GM21447 (cell line): ENCODE measurements around the gene MSI2.

Experiments
- ATAC-seq: cut with Tn5 transposase; IDR thresholded peaks from one replicate; pipeline ENCODE4 v1.9.1; 2021; ENCODE audit not compliant: unreplicated experiment

Gene MSI2

GRCh38 chr17:57387575-57387974 lies 131.3 kb downstream of the MSI2 start:
- ATAC-seq, result no peak

- ATAC-seq, result no peak
Observed at GRCh38 chr17:57388131-57388725, 131.9 kb downstream of the MSI2 start.

GRCh38 chr17:57389473-57389872 lies 133.2 kb downstream of the MSI2 start:
- ATAC-seq, result no peak

- no peak for ATAC-seq
Observed at GRCh38 chr17:57391076-57391825, 134.9 kb downstream of the MSI2 start.

GRCh38 chr17:57391857-57392471 lies 135.6 kb downstream of the MSI2 start:
- ATAC-seq, result no peak

- no peak for ATAC-seq
Observed at GRCh38 chr17:57393368-57393767, 137.0 kb downstream of the MSI2 start.

- ATAC-seq, result no peak
Observed at GRCh38 chr17:57394375-57394774, 138.1 kb downstream of the MSI2 start.

- no peak for ATAC-seq
Observed at GRCh38 chr17:57395721-57396321, 139.5 kb downstream of the MSI2 start.

GRCh38 chr17:57396511-57396921 lies 140.2 kb downstream of the MSI2 start:
- no peak for ATAC-seq

- no peak for ATAC-seq
Observed at GRCh38 chr17:57397402-57397801, 141.1 kb downstream of the MSI2 start.

- ATAC-seq, result no peak
Observed at GRCh38 chr17:57399690-57400089, 143.4 kb downstream of the MSI2 start.

- ATAC-seq, result no peak
Observed at GRCh38 chr17:57400648-57401047, 144.3 kb downstream of the MSI2 start.

- no peak for ATAC-seq
Observed at GRCh38 chr17:57401556-57402488, 145.5 kb downstream of the MSI2 start.

- ATAC-seq, result no peak
Observed at GRCh38 chr17:57402681-57403180, 146.4 kb downstream of the MSI2 start.

GRCh38 chr17:57403236-57403635 lies 146.9 kb downstream of the MSI2 start:
- no peak for ATAC-seq

- ATAC-seq, result no peak
Observed at GRCh38 chr17:57404073-57404472, 147.8 kb downstream of the MSI2 start.

- no peak for ATAC-seq
Observed at GRCh38 chr17:57404795-57405490, 148.6 kb downstream of the MSI2 start.

- no peak for ATAC-seq
Observed at GRCh38 chr17:57405491-57406072, 149.3 kb downstream of the MSI2 start.

- ATAC-seq, result no peak
Observed at GRCh38 chr17:57406131-57406980, 150.0 kb downstream of the MSI2 start.
